SK-N-SH (cell line): Measurements from ENCODE around the gene FMNL2. TPM values are rescaled to one million over a fixed set of nuclear protein-coding genes. Genes with fewer than 3 reads are reported as not detected.

ENCODE experiments used
- CTCF ChIA-PET: fragments of 300-600, 350-600 bp; formaldehyde crosslinking; extraction: SDS; loops from one replicate; lab custom pipeline; 2021; lab: Yijun Ruan, JAX
- POLR2A ChIA-PET: fragments of 350-600 bp; sonication (Branson Sonifier 250); formaldehyde crosslinking; extraction: SDS; loops from one replicate; lab custom pipeline; 2020; ENCODE audit warnings: antibody characterized with exemption, inconsistent platforms; lab: Yijun Ruan, JAX
- DNase-seq: peaks from one replicate; pipeline ENCODE4 v3.0.0; 2012
- H2AFZ ChIP-seq: fragments of 200-600 bp; sonication (generic); 2 replicates; pipeline ENCODE4 v1.8.1; 2016; ENCODE audit warnings: antibody characterized with exemption, mild to moderate bottlenecking, low read depth
- H3F3A ChIP-seq: fragments of 200-600 bp; sonication (generic); replicated peaks from 2 replicates; pipeline ENCODE3; 2016; ENCODE audit warnings: antibody characterized with exemption, mild to moderate bottlenecking; ENCODE audit not compliant: insufficient read depth
- H3K27ac ChIP-seq, 2 experiments: fragments of 200-500 bp in 1 of 2; fragments of 200-600 bp in 1 of 2; sonication (Bioruptor generic) in 1 of 2; sonication (generic), shearing (Covaris generic) in 1 of 2; 2 replicates each; pipeline versions ENCODE4 v1.5.1 to v1.6.1; 2014 to 2016; ENCODE audit warnings: low read depth in 2 of 2, inconsistent platforms in 1 of 2, low read length in 1 of 2, mild to moderate bottlenecking in 1 of 2, mixed read lengths in 1 of 2
- H3K27me3 ChIP-seq: fragments of 200-600 bp; sonication (generic), shearing (Covaris generic); 2 replicates; pipeline ENCODE4 v1.6.1; 2016; ENCODE audit warnings: mixed run types; ENCODE audit not compliant: insufficient read depth
- H3K36me3 ChIP-seq, 2 experiments: fragments of 200-500 bp in 1 of 2; fragments of 200-600 bp in 1 of 2; sonication (Bioruptor generic) in 1 of 2; sonication (generic) in 1 of 2; replicated peaks in 1 of 2; 2 replicates each; pipeline versions ENCODE3 to v1.5.1; 2014 to 2016; ENCODE audit warnings: low read length in 1 of 2, mild to moderate bottlenecking in 1 of 2; ENCODE audit not compliant: insufficient read depth in 2 of 2, control insufficient read depth in 1 of 2
- H3K4me1 ChIP-seq, 2 experiments: fragments of 200-500 bp in 1 of 2; fragments of 200-600 bp in 1 of 2; sonication (Bioruptor generic) in 1 of 2; sonication (generic), shearing (Covaris generic) in 1 of 2; 2 replicates each; pipeline versions ENCODE4 v1.5.1 to v1.6.1; 2014 to 2016; ENCODE audit warnings: low read depth in 1 of 2, low read length in 1 of 2, mixed run types in 1 of 2; ENCODE audit not compliant: insufficient read depth in 2 of 2, control insufficient read depth in 1 of 2
- H3K4me2 ChIP-seq: fragments of 200-600 bp; sonication (generic), shearing (Covaris generic); 2 replicates; pipeline ENCODE4 v1.6.1; 2017; ENCODE audit warnings: mixed run types
- H3K4me3 ChIP-seq, 2 experiments: fragments of 200-500 bp in 1 of 2; fragments of 200-600 bp in 1 of 2; sonication (Bioruptor generic) in 1 of 2; sonication (generic), shearing (Covaris generic) in 1 of 2; 2 replicates each; pipeline versions ENCODE4 v1.5.1 to v1.8.1; 2014 to 2016; ENCODE audit warnings: low read depth in 2 of 2, inconsistent platforms in 1 of 2, low read length in 1 of 2, mild to moderate bottlenecking in 1 of 2, mixed read lengths in 1 of 2, moderate library complexity in 1 of 2
- H3K79me2 ChIP-seq: fragments of 200-600 bp; sonication (generic); 2 replicates; pipeline ENCODE4 v1.8.1; 2017; ENCODE audit warnings: mild to moderate bottlenecking; ENCODE audit not compliant: insufficient read depth
- H3K9ac ChIP-seq: fragments of 200-600 bp; sonication (generic); 2 replicates; pipeline ENCODE4 v1.6.1; 2017; ENCODE audit warnings: mixed run types
- H3K9me2 ChIP-seq: fragments of 200-600 bp; sonication (generic); 2 replicates; pipeline ENCODE4 v1.6.1; 2017; ENCODE audit warnings: mixed run types
- H3K9me3 ChIP-seq: fragments of 200-600 bp; sonication (generic); 2 replicates; pipeline ENCODE4 v1.6.1; 2017; ENCODE audit warnings: mixed run types, mild to moderate bottlenecking, moderate library complexity
- H4K20me1 ChIP-seq: fragments of 200-600 bp; sonication (generic); 2 replicates; pipeline ENCODE4 v1.6.1; 2017; ENCODE audit warnings: mild to moderate bottlenecking, mixed run types; ENCODE audit not compliant: insufficient read depth
- CHD2 ChIP-seq: fragments of 150-350 bp; IDR thresholded peaks from 2 replicates; pipeline ENCODE4 v1.6.1; 2018; ENCODE audit warnings: low read length; ENCODE audit not compliant: partially characterized antibody
- ELF1 ChIP-seq: IDR thresholded peaks from 2 replicates; pipeline ENCODE4 v1.4.0; 2012
- FOXJ3 ChIP-seq: sonication (generic); formaldehyde crosslinking; IDR thresholded peaks from 2 replicates; pipeline ENCODE4 v1.5.1; 2020; ENCODE audit warnings: mild to moderate bottlenecking, missing genetic modification reagents
- PBX3 ChIP-seq: IDR thresholded peaks from 2 replicates; pipeline ENCODE4; 2012
- RCOR1 ChIP-seq: fragments of 150-350 bp; IDR thresholded peaks from 2 replicates; pipeline ENCODE4 v1.6.1; 2017; ENCODE audit warnings: antibody characterized with exemption, low read length
- TAF1 ChIP-seq: IDR thresholded peaks from 2 replicates; pipeline ENCODE4 v1.6.1; 2012; ENCODE audit warnings: low read depth, mild to moderate bottlenecking, low read length, moderate library complexity, borderline replicate concordance
- TEAD4 ChIP-seq: IDR thresholded peaks from 2 replicates; pipeline ENCODE4 v1.4.0; 2012; ENCODE audit warnings: mild to moderate bottlenecking, borderline replicate concordance; ENCODE audit not compliant: insufficient read depth
- USF1 ChIP-seq: IDR thresholded peaks from 2 replicates; pipeline ENCODE4 v1.4.0; 2012; ENCODE audit warnings: low read depth, borderline replicate concordance
- YY1 ChIP-seq: IDR thresholded peaks from 2 replicates; pipeline ENCODE4 v1.4.0; 2012; ENCODE audit warnings: low read depth, mild to moderate bottlenecking
- WGBS: methylation state at CpG from one replicate; pipeline ENCODE4 v1.1.6; 2017; ENCODE audit warnings: low lambda C conversion rate; 5-methylcytosine and 5-hydroxymethylcytosine counted together
- polyA plus RNA-seq, 3 experiments: library from polyadenylated mRNA; depleted of rRNA; stranded (reverse); fragments of >200 nt; gene quantifications; 2 replicates each; pipeline ENCODE4 v1.2.3, GENCODE V29; 2012
- TF ChIP-seq, protein P1 (sequence below): fragments of 150-350 bp; IDR thresholded peaks from 2 replicates; pipeline ENCODE4 v1.6.1; 2016; ENCODE audit warnings: mild to moderate bottlenecking, low read depth, low read length
- TF ChIP-seq, protein P2 (sequence below): IDR thresholded peaks from 2 replicates; pipeline ENCODE4 v1.6.1; 2012; ENCODE audit warnings: mild to moderate bottlenecking, low read depth, low read length, moderate library complexity

The FMNL2 gene
- polyA plus RNA-seq, 1 of the 3 experiments (the other 2 are of a cell fraction) = 14.5 TPM

GRCh38 chr2:152569186-152569585, 234.2 kb downstream of the FMNL2 start:
- Histone ChIP-seq H3K4me2 (no peak overlapping the region), H3K27me3 (no peaks in the 10 kb centered on the region), H2AFZ (no peak overlapping the region), H3K79me2 (0 out of 2 replicates have a peak, but pooled peaks cover 3% of the 10 kb centered on the region), H4K20me1 (no peaks in the 10 kb centered on the region), H3K4me1 (peaks cover 9 to 16% of the 10 kb centered on the region in 2 experiments), H3K9ac (no peak overlapping the region), H3K27ac (no peak overlapping the region), H3F3A (no peaks in the 10 kb centered on the region), H3K9me3 (no peaks in the 10 kb centered on the region), H3K36me3 (no peaks in the 10 kb centered on the region), H3K4me3 (no peak overlapping the region), H3K9me2 (no peaks in the 10 kb centered on the region)
- 97% methylated on average over 7 of the region's 7 CpGs for WGBS
- TF ChIP-seq TAF1 (no peak), YY1 (no peak), CHD2 (no peak), PBX3 (no peak), USF1 (no peak), TEAD4 (no peak), FOXJ3 (no peak), ELF1 (no peak), RCOR1 (no peak)
- TF ChIP-seq, protein P1, sequence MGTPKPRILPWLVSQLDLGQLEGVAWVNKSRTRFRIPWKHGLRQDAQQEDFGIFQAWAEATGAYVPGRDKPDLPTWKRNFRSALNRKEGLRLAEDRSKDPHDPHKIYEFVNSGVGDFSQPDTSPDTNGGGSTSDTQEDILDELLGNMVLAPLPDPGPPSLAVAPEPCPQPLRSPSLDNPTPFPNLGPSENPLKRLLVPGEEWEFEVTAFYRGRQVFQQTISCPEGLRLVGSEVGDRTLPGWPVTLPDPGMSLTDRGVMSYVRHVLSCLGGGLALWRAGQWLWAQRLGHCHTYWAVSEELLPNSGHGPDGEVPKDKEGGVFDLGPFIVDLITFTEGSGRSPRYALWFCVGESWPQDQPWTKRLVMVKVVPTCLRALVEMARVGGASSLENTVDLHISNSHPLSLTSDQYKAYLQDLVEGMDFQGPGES = no peak
- TF ChIP-seq, protein P2, sequence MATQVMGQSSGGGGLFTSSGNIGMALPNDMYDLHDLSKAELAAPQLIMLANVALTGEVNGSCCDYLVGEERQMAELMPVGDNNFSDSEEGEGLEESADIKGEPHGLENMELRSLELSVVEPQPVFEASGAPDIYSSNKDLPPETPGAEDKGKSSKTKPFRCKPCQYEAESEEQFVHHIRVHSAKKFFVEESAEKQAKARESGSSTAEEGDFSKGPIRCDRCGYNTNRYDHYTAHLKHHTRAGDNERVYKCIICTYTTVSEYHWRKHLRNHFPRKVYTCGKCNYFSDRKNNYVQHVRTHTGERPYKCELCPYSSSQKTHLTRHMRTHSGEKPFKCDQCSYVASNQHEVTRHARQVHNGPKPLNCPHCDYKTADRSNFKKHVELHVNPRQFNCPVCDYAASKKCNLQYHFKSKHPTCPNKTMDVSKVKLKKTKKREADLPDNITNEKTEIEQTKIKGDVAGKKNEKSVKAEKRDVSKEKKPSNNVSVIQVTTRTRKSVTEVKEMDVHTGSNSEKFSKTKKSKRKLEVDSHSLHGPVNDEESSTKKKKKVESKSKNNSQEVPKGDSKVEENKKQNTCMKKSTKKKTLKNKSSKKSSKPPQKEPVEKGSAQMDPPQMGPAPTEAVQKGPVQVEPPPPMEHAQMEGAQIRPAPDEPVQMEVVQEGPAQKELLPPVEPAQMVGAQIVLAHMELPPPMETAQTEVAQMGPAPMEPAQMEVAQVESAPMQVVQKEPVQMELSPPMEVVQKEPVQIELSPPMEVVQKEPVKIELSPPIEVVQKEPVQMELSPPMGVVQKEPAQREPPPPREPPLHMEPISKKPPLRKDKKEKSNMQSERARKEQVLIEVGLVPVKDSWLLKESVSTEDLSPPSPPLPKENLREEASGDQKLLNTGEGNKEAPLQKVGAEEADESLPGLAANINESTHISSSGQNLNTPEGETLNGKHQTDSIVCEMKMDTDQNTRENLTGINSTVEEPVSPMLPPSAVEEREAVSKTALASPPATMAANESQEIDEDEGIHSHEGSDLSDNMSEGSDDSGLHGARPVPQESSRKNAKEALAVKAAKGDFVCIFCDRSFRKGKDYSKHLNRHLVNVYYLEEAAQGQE = no peak
- POLR2A ChIA-PET = no interaction called here
- DNase-seq = no peak
- CTCF ChIA-PET = interaction anchor here (0.5 kb wide), 1 partner anchor 9 kb away, joined by 3 read pairs; no protein-coding TSS in a partner anchor
